Right ventricle myocardium superior (tissue), 1 donor: Measurements from ENCODE around the gene CGREF1. TPM values are rescaled to one million over a fixed set of nuclear protein-coding genes. Genes with fewer than 3 reads are reported as not detected.

Source experiments
- ATAC-seq: fragments of 200-7000 bp; cut with Tn5 transposase; one replicate; pipeline ENCODE4 v1.9.1; 2020; ENCODE audit warnings: mild to moderate bottlenecking; ENCODE audit not compliant: poor library complexity
- DNase-seq: peaks from one replicate; pipeline ENCODE4 v3.0.0-alpha.2; 2020
- intact Hi-C: fragments of 100-400 bp; cut with DNase I; formaldehyde crosslinking; loops from one replicate; pipeline ENCODE4 v1.11.2; 2022
- total RNA-seq: library from RNA; stranded (reverse); fragmentation: NEBNext Ultra II Directional; extraction: Animal tissue kit (Norgen Biotek cat#: 25700); gene quantifications from one replicate; pipeline ENCODE4 v1.2.1, GENCODE V29; 2021
- donor health status: DM: no; HTN: yes; CAD: no; lungs with severe emphysema.

CGREF1 gene
- total RNA-seq, 1 donor from 2014 or later: 1.4 TPM

GRCh38 chr2:27143285-27143684 is 24.4 kb upstream of the CGREF1 start:
- intact Hi-C loops: no loop called here
- DNase-seq (no peak), ATAC-seq (no peak)

- intact Hi-C loops: no loop called here
- no peak for DNase-seq
- no peak for ATAC-seq
These were observed 20.4 kb upstream of the CGREF1 start, which contains the start of gene PRR30 for GRCh38 chr2:27139310-27139709. Gene PRR30, minus strand, starts transcription at chr2:27139410. Its CDS starts 1,081 bp downstream, at chr2:27138329.

- no peak for DNase-seq
- ATAC-seq: no peak
- intact Hi-C loops: no loop called here
These were observed 19.2 kb upstream of the CGREF1 start for GRCh38 chr2:27138111-27138510.

GRCh38 chr2:27137322-27137935 is 18.5 kb upstream of the CGREF1 start:
- DNase-seq (no peak), ATAC-seq (no peak)
- intact Hi-C loops: no loop called here

- ATAC-seq (no peak), DNase-seq (no peak)
- intact Hi-C loops: no loop called here
These were observed 17.8 kb upstream of the CGREF1 start for GRCh38 chr2:27136751-27137150.

GRCh38 chr2:27135478-27135955 is 16.6 kb upstream of the CGREF1 start:
- no peak for ATAC-seq
- no peak for DNase-seq
- intact Hi-C loops: no loop called here

GRCh38 chr2:27134781-27135477 is 16.0 kb upstream of the CGREF1 start:
- ATAC-seq (no peak), DNase-seq (no peak)
- intact Hi-C loops: no loop called here

GRCh38 chr2:27133905-27134780 is 15.2 kb upstream of the CGREF1 start, which contains the start of gene PREB:
Gene PREB, minus strand, starts transcription at chr2:27134636. Its CDS starts 215 bp downstream, at chr2:27134421.
- peak; percentile 99 for DNase-seq
- ATAC-seq: peak; percentile 98
- intact Hi-C loops: no loop called here

GRCh38 chr2:27133195-27133875 is 14.4 kb upstream of the CGREF1 start:
- no peak for DNase-seq
- ATAC-seq: no peak
- intact Hi-C loops: no loop called here

GRCh38 chr2:27131429-27131828 is 12.5 kb upstream of the CGREF1 start:
- DNase-seq (no peak), ATAC-seq (no peak)
- intact Hi-C loops: no loop called here

- no peak for DNase-seq
- intact Hi-C loops: no loop called here
- ATAC-seq: no peak
These were observed 11.5 kb upstream of the CGREF1 start for GRCh38 chr2:27130396-27130795.

GRCh38 chr2:27128668-27129571 is 10.0 kb upstream of the CGREF1 start:
- intact Hi-C loops: no loop called here
- ATAC-seq (no peak), DNase-seq (no peak)

- intact Hi-C loops: no loop called here
- no peak for DNase-seq
- no peak for ATAC-seq
These were observed 9.1 kb upstream of the CGREF1 start for GRCh38 chr2:27127883-27128667.

GRCh38 chr2:27126252-27126710 is 7.4 kb upstream of the CGREF1 start:
- intact Hi-C loops: no loop called here
- ATAC-seq: peak; percentile 40
- no peak for DNase-seq

GRCh38 chr2:27125104-27125503 is 6.2 kb upstream of the CGREF1 start:
- ATAC-seq: no peak
- intact Hi-C loops: no loop called here
- no peak for DNase-seq

- intact Hi-C loops: no loop called here
- ATAC-seq: peak; percentile 94
- DNase-seq: peak; percentile 87
These were observed 4.6 kb upstream of the CGREF1 start, which contains the start of gene ABHD1 for GRCh38 chr2:27123302-27124150. Gene ABHD1, plus strand, starts transcription at chr2:27123815. Its CDS starts 134 bp downstream, at chr2:27123949.
